HG03139 (cell line): ENCODE data around the gene TAF4.
A peak's percentile ranks its signal among the peaks of the same experiment; 100 is the strongest.
"Not testable (repeated sequence)": the region's sequence is repeated elsewhere in the genome, so short reads cannot be mapped to it uniquely, and the experiment has no call there.

Source experiments
- ATAC-seq: cut with Tn5 transposase; IDR thresholded peaks from one replicate; pipeline ENCODE4 v1.9.1; 2021; ENCODE audit not compliant: unreplicated experiment

The TAF4 gene

DNA sequence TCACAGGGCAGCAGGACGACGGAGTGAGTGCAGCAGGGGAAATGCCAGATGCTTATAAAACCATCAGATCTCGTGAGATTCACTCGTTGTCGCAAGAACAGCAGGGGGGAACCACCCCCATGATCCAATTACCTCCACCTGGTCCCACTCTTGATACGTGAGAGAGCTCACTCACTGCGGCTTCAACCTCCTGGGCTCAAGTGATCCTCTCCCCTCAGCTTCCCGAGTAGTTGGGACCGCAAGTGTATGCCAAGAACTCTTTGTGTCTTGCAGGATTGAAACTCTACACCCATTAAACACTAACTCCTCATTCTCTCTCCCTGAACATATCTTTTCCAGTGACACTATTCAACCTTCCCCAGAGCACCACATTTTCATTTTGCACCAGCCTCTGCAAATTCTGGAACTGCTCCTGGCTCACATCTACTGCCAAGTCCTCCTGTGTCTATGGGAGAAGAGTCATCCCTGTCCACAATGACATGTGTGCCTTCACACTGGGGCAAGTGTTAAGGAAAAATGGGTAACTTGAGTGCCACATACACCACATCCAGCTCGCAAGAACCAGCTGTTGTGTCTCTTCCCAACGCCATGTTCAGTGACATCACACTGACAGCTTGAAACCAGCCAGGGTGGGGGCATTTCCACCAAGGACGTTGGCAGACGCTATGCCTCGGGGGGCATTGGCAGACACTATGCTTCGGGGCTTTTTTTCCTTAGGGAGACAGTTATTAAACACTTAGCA is 14.7 kb upstream of the TAF4 start:
- no peak for ATAC-seq

DNA sequence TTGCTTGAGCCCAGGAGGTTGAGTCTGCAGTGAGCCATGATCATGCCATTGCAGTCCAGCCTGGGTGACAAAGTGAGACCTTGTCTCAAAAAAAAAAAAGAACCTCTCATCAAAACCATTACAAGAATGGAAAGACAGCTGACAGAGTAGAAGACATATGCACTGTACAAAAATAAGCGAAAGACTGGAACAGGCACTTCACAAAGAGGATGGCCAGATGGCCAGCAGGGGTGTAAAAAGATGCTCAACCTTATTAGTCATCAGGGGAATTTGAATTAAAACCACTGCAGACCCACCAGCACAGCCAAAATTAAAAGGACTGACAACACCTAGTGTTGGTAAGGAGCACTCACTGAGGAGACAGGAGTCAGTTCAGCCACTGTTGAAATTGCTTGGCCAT is 13.5 kb upstream of the TAF4 start:
- ATAC-seq: no peak

DNA sequence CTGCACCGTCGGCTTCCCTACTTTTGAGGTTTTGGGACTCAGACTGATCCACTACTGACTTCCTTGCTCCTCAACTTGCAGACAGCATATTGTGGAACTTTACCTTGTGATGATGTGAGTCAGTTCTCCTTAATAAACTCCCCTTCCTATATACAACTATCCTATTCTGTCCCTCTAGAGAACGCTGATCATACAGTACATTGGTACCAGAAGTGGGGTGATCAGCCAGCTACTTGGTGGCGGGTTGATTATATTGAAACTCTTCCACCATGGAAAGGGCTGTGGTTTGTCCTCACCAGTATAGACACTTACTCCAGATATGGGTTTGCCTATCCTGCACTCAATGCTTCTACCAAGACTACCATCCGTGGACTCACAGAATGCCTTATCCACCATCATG is 7.6 kb upstream of the TAF4 start:
- ATAC-seq: no peak

DNA sequence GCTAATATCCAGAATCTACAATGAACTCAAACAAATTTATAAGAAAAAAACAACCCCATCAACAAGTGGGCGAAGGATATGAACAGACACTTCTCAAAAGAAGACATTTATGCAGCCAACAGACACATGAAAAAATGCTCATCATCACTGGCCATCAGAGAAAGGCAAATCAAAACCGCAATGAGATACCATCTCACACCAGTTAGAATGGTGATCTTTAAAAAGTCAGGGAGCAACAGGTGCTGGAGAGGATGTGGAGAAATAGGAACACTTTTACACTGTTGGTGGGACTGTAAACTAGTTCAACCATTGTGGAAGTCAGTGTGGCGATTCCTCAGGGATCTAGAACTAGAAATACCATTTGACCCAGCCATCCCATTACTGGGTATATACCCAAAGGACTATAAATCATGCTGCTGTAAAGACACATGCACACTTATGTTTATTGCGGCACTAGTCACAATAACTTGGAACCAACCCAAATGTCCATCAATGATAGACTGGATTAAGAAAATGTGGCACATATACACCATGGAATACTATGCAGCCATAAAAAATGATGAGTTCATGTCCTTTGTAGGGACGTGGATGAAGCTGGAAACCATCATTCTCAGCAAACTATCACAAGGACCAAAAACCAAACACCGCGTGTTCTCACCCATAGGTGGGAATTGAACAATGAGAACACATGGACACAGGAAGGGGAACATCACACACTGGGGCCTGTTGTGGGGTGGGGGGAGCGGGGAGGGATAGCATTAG is 6.2 kb upstream of the TAF4 start:
- not testable (repeated sequence) for ATAC-seq

DNA sequence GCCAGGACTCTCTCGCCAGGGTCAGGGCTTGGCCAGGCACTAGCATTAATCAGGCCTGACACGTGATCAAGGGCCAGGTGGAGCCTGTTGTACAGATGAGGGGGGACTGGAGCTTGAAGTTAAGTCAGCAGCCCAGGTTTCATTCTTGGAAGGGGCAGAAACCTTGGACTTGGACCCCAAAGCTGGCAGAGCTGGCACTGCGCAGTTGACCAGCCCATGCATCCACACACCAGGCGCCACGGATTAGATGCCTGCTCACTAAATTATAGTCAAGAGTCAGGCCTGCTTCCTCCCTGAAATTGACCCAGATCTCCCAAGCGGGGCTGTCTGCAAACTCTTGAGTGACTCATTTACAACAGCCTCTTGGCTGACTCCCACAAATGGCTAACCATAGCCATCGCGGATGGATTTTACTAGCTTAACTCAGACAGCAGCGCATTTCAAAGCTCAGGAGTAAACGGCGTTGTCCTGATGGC is 4.1 kb upstream of the TAF4 start:
- no peak for ATAC-seq

DNA sequence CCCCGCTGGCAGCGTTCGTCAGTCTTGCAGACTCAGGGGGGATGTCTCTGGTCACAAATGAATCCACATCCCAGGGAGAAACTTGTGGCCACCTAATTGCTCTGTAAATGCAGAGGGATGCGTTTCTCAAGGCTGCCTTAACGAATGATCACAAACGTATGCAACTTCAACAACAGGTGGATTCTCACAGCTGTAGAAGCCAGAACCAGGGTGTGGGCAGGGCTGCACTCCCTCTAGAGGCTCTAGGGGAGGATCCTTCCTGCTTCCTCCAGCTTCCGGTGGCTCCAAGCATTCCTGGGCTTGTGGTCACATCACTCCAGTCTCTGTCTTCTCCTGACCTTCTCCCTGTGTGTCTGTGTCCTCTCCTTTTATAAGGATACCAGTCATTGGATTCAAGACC is 3.3 kb upstream of the TAF4 start:
- no peak for ATAC-seq

DNA sequence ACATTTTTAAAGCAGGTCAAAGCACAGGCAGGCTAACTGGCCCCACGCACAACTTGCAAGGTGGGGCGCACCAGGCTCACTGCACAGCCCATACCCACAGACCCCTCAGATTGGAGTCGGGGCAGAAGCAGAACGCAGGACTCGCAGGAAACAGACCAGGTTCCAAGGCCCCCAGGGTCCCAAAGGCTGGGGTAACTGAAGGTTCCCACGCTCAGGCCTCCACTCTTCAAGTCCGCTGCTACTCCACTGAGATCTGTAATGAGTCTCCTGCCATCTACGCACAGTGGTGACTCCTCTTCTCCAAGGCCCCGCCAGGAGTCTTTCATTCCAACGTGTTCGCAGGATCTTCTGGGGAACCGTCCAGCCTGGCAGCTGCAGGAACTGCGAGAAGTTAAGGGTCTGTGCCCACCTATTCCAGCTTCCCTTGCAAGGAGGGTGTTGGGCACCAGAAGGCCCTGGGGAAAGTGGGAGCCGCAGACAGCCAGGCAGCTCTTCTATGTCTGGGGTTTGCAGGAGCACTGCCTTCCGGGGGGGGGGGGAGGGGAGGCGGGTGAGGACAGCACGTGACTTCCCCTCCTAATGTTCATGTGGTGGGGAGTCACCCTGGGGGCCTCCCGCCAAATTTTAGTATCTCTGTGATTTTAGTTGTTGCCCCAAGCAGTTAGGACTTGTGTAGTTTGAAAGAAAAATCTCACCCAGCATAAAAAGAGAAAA is 2.0 kb upstream of the TAF4 start:
- no peak for ATAC-seq

DNA sequence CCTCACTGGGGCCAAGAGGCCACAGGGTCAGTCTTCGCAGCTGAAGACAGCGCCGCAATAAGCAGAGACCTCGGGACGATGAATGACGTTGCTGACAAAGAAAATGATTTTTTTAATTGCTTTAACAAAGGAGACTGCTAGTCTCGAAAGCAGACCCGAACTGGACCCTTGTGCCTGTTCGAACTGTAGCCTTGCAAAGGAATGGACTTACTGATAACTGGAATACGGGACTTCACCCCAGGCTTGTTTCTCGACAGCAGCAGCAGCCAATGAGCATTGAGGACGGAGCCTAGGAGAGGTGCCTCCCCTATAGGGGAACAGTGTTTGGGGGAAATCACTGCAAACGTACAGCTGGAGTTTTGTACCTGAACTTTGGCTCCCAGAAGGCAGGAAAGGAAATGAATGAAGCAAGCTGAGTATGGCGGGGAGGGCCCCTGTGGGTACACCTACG is 1.3 kb upstream of the TAF4 start:
- no peak for ATAC-seq

DNA sequence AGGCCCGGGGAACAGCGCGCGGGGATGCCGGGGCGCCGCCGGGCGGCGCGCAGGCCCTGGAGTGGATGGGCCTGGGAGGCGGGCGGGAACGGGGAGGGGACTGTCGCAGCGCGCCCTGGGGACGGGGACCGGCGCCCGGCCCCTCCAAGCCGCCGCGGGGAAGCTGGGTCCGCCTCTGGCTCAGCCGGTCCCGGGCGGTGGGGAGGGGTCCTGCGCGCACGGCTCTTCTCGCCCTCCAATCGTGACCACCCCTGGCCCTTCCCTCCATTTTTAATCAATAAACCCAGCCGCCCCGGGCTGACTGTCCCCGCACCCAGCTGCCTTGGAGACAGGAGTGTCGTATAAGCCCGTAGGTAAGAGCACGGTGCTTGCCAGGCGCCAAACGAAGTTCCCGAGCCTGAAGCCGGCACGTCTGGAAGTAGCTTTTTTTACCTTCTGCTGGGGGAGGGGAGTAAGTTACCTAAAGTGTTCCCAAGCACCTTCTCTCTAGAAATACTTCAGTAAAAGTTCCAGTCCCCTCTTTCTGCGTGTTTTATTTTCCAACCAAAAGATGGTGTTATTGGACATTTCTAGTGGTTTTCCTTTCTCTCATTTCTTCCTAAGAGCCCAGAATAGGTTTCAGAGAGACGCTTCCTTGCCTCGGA is 780 bp upstream of the TAF4 start:
- ATAC-seq: peak; percentile 31

DNA sequence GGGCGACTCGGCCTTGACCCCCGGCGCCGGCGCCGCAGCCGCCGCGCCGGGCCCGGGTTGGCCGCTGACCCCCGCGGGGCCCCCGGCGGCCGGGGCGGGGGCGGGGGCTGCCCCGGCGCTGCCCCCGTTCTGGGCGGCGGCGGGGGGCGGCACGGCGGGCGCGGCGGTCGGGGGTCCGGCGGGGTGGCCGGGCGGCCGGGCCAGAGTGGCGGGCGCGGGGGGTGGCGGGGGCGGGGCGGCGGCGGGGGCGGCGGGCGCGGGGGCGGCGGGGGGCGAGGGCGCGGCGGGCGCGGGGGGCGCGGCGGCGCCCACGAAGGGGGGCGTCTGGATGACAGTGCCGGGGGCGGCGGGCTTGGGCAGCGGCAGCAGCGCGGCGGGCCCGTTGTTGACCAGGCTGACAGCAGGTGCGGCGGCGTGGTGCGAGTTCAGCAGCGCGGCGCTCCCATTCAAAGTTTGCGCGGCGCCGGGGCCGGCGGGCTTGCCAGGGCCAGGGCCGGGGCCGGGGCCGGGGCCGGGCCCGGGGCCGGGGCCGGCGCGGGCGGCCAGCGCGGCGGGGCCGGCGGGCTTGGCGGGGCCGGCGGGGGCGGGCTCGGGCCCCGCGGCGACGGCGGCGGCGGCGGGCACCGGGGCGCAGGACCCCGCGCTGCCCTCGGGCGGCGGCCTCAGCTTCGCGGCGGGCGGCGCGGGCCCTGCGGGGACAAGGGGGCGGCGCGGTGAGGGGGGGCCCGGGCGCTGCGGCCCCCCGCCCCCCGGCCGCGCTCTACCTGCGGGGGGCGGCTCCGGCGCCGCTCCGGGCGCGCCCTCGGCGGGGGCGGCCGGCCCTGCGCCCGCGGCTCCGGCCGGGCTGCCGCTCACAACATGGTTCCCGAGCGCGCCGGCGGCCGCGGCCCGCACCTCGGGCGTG is 659 bp downstream of the TAF4 start:
- peak; percentile 13 for ATAC-seq

DNA sequence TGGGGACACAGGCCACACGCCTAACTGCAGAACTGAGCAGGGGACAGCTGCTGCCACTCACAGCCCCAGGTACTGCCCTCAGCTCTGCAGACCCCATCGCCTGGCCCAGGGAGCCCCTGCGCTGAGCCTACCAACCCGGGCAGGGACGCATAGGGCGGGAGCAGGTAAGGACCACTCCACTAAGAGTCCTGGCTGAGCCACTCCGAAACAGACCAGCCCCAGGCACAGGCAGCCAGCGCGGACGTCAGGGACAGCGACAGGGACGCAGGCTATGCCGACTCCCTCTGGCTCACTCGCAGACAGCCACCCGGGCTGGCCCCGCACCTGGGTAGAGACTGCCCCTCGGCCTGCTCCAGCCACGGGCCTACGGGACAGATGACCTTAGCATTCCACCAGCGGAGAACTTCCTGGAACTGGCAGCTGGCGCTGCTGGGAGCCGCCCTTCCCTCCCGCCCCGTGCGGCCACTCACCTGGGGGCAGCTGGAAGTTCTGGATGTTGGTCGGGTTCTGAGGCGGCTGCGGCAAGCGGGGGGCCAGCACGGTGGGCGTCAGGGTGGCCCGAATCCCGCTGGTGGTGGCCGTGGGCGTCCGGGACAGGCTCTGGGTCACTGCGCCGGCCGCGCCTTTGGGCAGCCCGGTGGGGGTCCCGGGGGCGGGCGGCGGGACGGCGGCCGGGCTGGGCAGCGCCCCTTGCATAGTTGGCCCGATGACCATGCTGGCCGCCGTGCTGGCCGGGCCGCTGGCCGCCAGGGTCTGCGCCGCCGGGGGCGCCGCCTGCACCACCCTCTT is 1.5 kb downstream of the TAF4 start:
- no peak for ATAC-seq

DNA sequence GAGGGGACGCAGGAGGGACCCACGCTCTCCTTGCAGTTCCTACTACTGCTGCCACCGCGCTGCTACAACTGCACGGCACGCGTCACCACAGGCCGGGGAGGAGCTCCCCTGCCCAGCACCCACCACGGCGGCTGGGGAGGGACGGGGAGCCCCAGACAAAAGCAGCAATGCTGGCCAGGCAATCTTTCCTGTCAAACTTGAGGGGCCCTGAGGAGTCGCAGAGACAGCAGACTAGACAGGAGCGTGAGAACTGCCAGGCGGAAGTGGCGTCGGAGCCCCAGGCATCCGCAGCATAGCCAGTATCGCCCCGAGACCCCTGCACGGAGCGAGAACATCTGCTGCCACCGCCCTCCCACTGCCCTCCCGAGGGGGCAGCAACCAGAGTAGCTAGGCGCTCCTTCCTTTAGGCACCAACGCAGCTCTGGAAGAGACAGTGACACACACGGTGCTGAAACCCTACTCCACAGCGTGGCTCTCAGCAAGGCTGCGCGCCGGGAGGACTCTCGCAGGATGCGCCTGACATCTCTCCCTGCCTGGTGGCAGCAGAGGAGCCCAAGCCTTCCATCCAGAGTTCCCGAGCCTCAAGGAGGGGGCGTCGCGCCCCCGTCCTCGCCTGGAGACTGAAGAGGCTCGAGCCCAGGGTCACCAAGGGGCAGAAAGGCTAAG is 2.2 kb downstream of the TAF4 start:
- ATAC-seq: no peak

DNA sequence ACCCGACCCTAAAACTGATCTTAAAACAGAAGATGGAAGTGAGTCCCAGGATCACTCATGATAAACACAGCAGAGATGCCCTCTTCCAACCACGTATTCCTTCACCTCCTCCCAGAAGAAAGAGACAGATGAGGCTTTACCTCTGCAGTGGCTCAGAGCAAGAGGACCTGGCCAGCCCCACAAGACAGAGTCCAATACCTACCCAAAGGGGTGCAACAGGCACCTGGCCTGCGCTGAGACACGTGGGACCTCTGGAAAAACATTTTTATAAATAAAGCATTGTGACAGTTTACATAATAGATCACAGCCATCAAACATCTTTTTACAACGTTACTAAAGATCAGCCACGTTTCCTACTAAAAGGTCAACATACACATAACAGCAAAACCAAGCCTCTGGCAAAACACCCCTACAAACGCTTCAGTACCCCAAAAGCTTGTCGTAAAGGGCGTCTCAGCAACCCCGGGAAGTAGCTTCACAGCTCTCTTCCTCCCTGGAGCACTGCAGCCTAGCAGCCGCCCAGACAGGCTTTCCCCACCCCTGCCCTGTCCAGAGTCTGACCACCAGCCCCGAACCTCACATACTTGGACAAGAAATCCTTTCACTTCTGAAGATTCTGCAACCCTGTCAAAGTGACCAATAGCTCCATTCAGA is 2.9 kb downstream of the TAF4 start:
- no peak for ATAC-seq

DNA sequence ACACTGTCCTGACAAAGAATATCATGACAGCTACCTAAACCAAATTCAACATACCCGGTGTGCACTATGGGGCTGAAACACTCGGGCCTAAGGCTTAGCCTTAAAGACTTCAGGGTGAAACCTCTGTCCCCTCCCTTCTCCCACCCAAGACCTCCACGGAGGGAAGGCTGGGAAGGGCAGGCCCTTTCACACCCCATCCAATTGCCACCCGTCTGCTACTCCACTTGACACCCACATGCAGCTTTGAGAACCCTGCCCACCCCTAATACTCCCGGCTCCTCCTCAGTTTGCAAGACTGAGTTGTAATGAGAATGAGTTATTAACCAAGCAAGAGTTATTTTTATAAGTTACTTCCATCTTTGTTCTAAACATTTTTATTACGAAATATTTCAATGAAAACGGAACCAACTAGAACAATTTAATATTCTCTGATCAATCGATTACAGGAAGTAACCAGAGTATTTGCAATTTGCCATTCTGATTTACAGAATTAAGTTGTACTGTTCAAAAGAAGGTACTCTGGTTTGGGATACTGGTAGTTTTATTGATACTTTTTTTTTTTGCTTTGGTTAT is 3.7 kb downstream of the TAF4 start:
- ATAC-seq: no peak

DNA sequence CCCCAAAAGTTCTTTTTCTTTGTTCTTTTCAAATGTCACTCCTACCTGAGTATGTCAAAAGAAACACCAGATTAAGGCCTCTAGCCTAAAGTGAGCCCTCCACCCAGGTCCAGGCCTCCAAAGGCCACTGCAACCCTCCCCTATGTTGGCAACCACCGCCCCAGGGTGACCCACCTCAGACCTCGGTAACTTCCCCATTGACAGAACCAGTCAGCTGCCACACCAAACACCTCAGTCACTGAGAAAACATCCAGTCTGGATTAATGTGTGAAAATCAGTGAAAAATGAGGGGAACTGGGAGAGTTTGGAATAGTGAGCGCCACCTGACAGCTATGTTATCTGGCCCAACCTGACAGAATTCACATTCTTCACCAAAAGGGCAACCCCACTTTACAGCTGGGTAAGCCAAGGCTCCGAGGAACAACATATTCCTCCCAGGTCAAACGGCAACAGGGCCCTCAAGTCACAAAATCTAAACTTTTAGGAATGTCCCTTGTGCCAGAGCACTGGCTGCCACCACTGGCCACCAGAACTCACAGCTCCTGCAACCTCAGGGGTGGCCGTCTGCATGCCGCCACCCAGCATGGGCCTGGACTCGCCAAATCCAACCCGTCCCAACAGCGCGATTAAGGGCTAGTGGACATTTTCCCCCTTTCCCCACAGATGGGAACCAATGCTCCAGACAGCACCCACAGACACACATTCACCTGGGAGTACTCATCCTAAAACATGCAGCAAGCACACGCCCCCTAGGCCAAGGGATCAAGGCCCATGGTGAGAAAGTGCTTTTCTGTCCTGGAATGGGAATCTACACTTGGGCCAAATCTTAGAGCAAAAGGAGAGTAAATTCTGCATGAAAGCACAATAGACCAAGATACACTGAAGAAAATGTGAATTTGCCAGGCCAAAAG is 4.8 kb downstream of the TAF4 start:
- ATAC-seq: no peak

DNA sequence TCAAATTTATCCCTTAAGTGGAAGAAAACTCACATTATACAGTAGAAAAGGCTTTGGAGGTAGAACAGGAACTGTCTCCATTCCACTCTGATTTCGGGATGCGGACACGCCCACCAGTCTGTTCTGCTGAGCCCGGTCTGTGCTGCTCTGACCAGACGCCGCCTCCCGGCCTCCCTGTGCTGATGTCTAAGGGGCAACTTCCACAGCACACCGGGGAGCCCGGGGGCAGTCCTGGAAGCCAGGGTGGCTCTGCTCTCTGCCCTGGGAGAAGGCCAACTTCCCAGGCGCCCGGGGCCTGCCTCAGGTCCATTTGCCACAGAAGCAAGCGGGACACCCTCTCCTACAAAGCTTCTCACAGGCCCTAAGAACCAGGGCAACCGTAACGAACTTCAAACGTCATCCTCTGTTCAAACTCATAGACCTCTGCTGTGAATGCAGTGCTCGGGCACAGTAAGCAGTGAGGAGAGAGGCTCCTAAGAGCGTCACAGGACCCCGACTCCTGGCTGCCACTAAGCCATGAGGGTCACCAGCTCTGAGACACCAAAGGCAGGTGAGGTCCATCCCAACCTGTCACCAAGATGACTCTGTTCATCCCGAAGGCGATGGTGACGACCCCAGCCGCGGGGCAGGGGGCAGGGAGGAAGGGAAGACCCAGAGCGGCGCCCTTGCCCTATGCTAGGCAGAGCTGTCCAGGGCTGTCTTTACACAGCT is 5.6 kb downstream of the TAF4 start:
- ATAC-seq: no peak
